HS-5 (cell line): ENCODE data around the gene MAT2A.
"Not testable (repeated sequence)": the region's sequence is repeated elsewhere in the genome, so short reads cannot be mapped to it uniquely, and the experiment has no call there.

Source experiments
- DNase-seq: peaks from one replicate; pipeline ENCODE4 v3.0.0-alpha.2; 2012; ENCODE audit warnings: low read depth

Gene MAT2A

GRCh38 chr2:85524336-85524908 lies 14.5 kb upstream of the MAT2A start:
- no peak for DNase-seq

- no peak for DNase-seq
These were observed 13.9 kb upstream of the MAT2A start for GRCh38 chr2:85525029-85525428.

GRCh38 chr2:85525567-85525966 lies 13.4 kb upstream of the MAT2A start:
- DNase-seq = no peak

GRCh38 chr2:85527787-85528186 lies 11.2 kb upstream of the MAT2A start:
- no peak for DNase-seq

GRCh38 chr2:85528355-85528754 lies 10.6 kb upstream of the MAT2A start:
- no peak for DNase-seq

GRCh38 chr2:85529809-85530208 lies 9.2 kb upstream of the MAT2A start:
- no peak for DNase-seq

GRCh38 chr2:85531589-85531988 lies 7.4 kb upstream of the MAT2A start:
- DNase-seq = no peak

GRCh38 chr2:85534099-85534498 lies 4.9 kb upstream of the MAT2A start:
- DNase-seq = no peak

GRCh38 chr2:85534881-85535280 lies 4.1 kb upstream of the MAT2A start:
- no peak for DNase-seq

GRCh38 chr2:85536479-85536878 lies 2.5 kb upstream of the MAT2A start:
- DNase-seq = no peak

GRCh38 chr2:85537600-85538506 lies 1.1 kb upstream of the MAT2A start:
- no peak for DNase-seq

- DNase-seq = no peak
These were observed 579 bp downstream of the MAT2A start for GRCh38 chr2:85539361-85540132.

- no peak for DNase-seq
These were observed 1.2 kb downstream of the MAT2A start for GRCh38 chr2:85540133-85540648.

- DNase-seq = no peak
These were observed 2.3 kb downstream of the MAT2A start for GRCh38 chr2:85541262-85541661.

GRCh38 chr2:85541753-85542457 lies 2.9 kb downstream of the MAT2A start:
- no peak for DNase-seq

- DNase-seq = no peak
These were observed 3.8 kb downstream of the MAT2A start for GRCh38 chr2:85542777-85543176.

GRCh38 chr2:85544254-85544691 lies 5.3 kb downstream of the MAT2A start:
- DNase-seq = not testable (repeated sequence)

- DNase-seq = not testable (repeated sequence)
These were observed 6.2 kb downstream of the MAT2A start for GRCh38 chr2:85544915-85545779.

- no peak for DNase-seq
These were observed 6.8 kb downstream of the MAT2A start for GRCh38 chr2:85545780-85546240.

GRCh38 chr2:85547089-85547858 lies 8.3 kb downstream of the MAT2A start:
- DNase-seq = no peak
